ENCODE measurements around the gene RBM14. TPM values are rescaled to one million over a fixed set of nuclear protein-coding genes. Genes with fewer than 3 reads are reported as not detected.
A peak's percentile ranks its signal among the peaks of the same experiment; 100 is the strongest.

RBM14 gene
- total and polyA plus RNA-seq, 9 of the 15 experiments (the other 6 are each of a cell fraction or from before 2014, with no cell fraction given): 5.5 to 131 (median 42.6) TPM

DNA sequence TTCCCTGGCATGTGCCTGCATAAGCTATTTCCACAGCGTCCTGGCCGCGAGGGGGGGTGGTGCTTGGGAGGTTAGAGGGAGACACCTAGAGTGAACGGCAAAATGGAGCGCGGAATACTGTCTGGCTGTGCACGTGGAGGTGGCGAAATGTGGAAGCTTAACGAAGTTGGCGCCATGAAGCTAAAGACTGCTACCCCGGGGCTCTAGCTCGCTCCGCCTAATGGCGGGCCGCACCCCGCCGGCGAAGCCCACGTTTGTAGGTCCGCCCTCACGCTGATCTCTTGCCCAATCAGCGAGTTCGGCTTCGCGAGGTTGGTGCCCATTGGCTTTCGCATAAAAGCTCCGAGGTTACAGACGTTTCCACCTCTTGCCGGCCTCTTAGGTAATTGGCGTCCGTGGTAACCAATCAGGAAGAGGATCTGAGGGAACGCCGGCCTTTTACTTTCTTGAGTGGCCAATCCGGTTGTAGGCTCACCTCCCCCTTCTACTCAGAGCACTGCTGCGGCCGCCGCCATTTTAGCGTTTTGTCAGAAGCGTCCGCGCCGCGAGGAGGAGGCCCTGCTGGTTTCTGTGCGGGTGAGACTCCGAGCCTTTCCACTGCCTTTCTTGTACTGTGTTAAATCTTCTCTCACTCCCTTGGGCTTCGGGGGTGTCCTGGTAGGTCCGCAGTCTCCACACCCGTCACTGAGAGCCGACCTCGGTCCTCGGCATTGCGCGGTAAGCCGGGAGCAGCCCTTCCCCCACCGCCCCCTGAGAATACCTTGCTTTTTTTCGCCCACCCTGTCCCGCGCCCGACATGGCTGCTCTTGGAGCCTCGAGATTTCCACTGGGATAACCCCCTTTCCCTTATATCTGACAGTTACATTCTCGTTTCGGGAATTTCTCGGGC, 22.0 kb downstream of the RBM14 start, which contains the start of gene RBM4 (continued):
- TF ChIP-seq ZNF224 (CRISPR knock-in tag; IDR thresholded peaks at IDR 0.05) (no peak), ZBTB17 (CRISPR knock-in tag; IDR thresholded peaks at IDR 0.05) (peak; percentile 25; the same call in 1 of the 2 replicates), RBBP5 (IDR thresholded peaks at IDR 0.05; ENCODE audit: borderline replicate concordance, insufficient read depth, low read length, poor library complexity, severe bottlenecking) (peak; percentile 93), HNRNPLL (IDR thresholded peaks at IDR 0.05; ENCODE audit: low read depth, low read length, poor library complexity, severe bottlenecking) (peak; percentile 71), FOXM1 (IDR thresholded peaks at IDR 0.05; ENCODE audit: low read depth) (0 out of 2 replicates have a peak, but pooled peaks have one; percentile 7), FOXM1 (CRISPR knock-in tag; IDR thresholded peaks at IDR 0.05; ENCODE audit: low read depth) (no peak), ESRRB (CRISPR knock-in tag; IDR thresholded peaks at IDR 0.05; ENCODE audit: borderline replicate concordance) (peak; percentile 26; the same call in 1 of the 2 replicates), TRIM28 (IDR thresholded peaks at IDR 0.05) (no peak), NCOA1 (IDR thresholded peaks at IDR 0.05; ENCODE audit: low read depth) (peak; percentile 31; the same call in 1 of the 2 replicates), SREBF2 (CRISPR knock-in tag; IDR thresholded peaks at IDR 0.05) (no peak), CEBPG (CRISPR knock-in tag; IDR thresholded peaks at IDR 0.05) (peak; percentile 74), CEBPG (tag; conservative IDR thresholded peaks at IDR 0.05 in 1 of 2, IDR thresholded peaks at IDR 0.05 in 1 of 2) (peak; percentile 89 to 94), MEF2D (tag; conservative IDR thresholded peaks at IDR 0.05; ENCODE audit: low read depth) (0 out of 2 replicates have a peak, but pooled peaks have one; percentile 36), ZNF263 (CRISPR knock-in tag; IDR thresholded peaks at IDR 0.05; ENCODE audit: borderline replicate concordance) (peak; percentile 24; the same call in 1 of the 2 replicates), PML (IDR thresholded peaks at IDR 0.05; ENCODE audit: low read length) (peak; percentile 77), ATF1 (CRISPR knock-in tag; IDR thresholded peaks at IDR 0.05) (no peak), ATF1 (tag; IDR thresholded peaks at IDR 0.05) (peak; percentile 89), CUX1 (CRISPR knock-in tag; IDR thresholded peaks at IDR 0.05) (peak; percentile 57; the same call in 1 of the 2 replicates), L3MBTL2 (IDR thresholded peaks at IDR 0.05) (peak; percentile 98)
- TF ChIP-seq, protein P1, sequence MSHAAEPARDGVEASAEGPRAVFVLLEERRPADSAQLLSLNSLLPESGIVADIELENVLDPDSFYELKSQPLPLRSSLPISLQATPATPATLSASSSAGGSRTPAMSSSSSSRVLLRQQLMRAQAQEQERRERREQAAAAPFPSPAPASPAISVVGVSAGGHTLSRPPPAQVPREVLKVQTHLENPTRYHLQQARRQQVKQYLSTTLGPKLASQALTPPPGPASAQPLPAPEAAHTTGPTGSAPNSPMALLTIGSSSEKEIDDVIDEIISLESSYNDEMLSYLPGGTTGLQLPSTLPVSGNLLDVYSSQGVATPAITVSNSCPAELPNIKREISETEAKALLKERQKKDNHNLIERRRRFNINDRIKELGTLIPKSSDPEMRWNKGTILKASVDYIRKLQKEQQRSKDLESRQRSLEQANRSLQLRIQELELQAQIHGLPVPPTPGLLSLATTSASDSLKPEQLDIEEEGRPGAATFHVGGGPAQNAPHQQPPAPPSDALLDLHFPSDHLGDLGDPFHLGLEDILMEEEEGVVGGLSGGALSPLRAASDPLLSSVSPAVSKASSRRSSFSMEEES (CRISPR knock-in tag; IDR thresholded peaks at IDR 0.05): no peak

Data from K562 (cell line).